NB4 (cell line): Measurements from ENCODE around the gene ARID1B.

ENCODE experiments used
- DNase-seq: peaks from one replicate; pipeline ENCODE4 v3.0.0; 2010; ENCODE audit warnings: low read depth
- H3K4me3 ChIP-seq: one replicate; pipeline ENCODE4 v1.5.1; 2011; ENCODE audit warnings: mild to moderate bottlenecking, low read depth, low read length, moderate library complexity
- MYC ChIP-seq: IDR thresholded peaks from 2 replicates; pipeline ENCODE4 v1.6.1; 2011; ENCODE audit warnings: low read depth, low read length
- POLR2A ChIP-seq: IDR thresholded peaks from 2 replicates; pipeline ENCODE4 v1.6.1; 2011; ENCODE audit warnings: mild to moderate bottlenecking; ENCODE audit not compliant: insufficient read length; ENCODE audit errors: extremely low read depth
- TF ChIP-seq, protein P1 (sequence below): IDR thresholded peaks from 2 replicates; pipeline ENCODE4 v1.6.1; 2011; ENCODE audit warnings: low read depth, low read length
- TF ChIP-seq, protein P2 (sequence below): IDR thresholded peaks from one replicate; pipeline ENCODE4 v1.5.1; 2012; ENCODE audit warnings: low read depth, low read length

Gene ARID1B

DNA sequence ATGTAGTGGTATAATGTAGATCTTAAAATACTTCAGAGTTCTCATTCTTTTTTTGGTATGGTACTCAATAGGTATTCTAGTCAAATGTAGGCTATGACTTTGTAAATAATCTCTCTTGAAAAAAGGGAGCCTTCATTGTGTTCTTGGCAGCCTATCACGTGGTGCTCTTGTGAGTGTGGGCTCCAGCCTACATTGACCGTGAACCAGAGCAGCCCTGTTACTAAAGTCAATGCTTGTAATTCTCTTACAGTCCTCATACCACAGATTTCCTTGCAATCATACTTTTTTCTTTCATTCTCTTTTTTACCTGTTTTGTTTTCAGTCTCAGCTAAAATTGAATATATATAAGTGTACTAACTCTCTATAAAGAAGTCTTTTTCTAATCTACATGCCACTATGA is 31.1 kb downstream of the ARID1B start:
- TF ChIP-seq, protein P1, sequence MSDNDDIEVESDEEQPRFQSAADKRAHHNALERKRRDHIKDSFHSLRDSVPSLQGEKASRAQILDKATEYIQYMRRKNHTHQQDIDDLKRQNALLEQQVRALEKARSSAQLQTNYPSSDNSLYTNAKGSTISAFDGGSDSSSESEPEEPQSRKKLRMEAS: no peak
- TF ChIP-seq MYC (no peak), POLR2A (no peak)
- no peak overlapping the region for H3K4me3 ChIP-seq
- no peak for DNase-seq

GRCh38 chr6:156809034-156809433 is 31.9 kb downstream of the ARID1B start:
- DNase-seq: peak; percentile 73
- TF ChIP-seq, protein P2, sequence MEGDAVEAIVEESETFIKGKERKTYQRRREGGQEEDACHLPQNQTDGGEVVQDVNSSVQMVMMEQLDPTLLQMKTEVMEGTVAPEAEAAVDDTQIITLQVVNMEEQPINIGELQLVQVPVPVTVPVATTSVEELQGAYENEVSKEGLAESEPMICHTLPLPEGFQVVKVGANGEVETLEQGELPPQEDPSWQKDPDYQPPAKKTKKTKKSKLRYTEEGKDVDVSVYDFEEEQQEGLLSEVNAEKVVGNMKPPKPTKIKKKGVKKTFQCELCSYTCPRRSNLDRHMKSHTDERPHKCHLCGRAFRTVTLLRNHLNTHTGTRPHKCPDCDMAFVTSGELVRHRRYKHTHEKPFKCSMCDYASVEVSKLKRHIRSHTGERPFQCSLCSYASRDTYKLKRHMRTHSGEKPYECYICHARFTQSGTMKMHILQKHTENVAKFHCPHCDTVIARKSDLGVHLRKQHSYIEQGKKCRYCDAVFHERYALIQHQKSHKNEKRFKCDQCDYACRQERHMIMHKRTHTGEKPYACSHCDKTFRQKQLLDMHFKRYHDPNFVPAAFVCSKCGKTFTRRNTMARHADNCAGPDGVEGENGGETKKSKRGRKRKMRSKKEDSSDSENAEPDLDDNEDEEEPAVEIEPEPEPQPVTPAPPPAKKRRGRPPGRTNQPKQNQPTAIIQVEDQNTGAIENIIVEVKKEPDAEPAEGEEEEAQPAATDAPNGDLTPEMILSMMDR: no peak
- TF ChIP-seq, protein P1: peak; percentile 93
- TF ChIP-seq POLR2A (no peak), MYC (peak; percentile 72)
- H3K4me3 ChIP-seq: no peak overlapping the region

- no peak overlapping the region for H3K4me3 ChIP-seq
- no peak for DNase-seq
- TF ChIP-seq, protein P2: no peak
- TF ChIP-seq, protein P1: no peak
- TF ChIP-seq POLR2A: no peak
- no peak for TF ChIP-seq MYC
Measured at GRCh38 chr6:156809446-156810178, 32.4 kb downstream of the ARID1B start.

DNA sequence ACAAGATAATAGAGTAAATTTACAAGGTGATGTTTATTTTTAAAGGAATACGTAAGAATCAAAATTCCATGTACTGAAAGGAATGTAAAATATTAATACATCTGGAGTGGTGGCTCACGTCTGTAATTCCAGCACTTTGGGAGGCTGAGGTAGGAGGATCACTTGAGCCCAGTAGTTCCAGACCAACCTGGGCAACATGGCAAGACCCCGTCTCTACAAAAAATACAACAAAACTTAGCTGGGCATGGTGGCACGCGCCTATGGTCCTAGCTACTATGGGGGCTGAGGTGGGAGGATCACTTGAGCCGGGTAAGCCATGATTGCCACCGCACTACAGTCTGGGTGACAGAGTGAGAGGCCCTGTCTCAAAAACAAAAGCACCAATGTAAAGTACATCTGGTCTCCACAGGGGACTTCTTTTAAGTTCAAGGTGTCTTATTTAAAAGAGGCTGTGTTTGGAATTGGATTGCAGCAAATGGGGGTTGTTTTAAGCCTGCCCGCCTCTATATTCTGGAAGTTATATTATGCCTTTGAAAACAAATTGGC is 36.9 kb downstream of the ARID1B start:
- no peak overlapping the region for H3K4me3 ChIP-seq
- TF ChIP-seq POLR2A: no peak
- no peak for TF ChIP-seq MYC
- TF ChIP-seq, protein P1: no peak
- TF ChIP-seq, protein P2: no peak
- DNase-seq: no peak

- no peak for DNase-seq
- H3K4me3 ChIP-seq: no peak overlapping the region
- TF ChIP-seq, protein P1: no peak
- TF ChIP-seq POLR2A (no peak), MYC (no peak)
- TF ChIP-seq, protein P2: no peak
Measured at GRCh38 chr6:156816505-156816904, 39.3 kb downstream of the ARID1B start.
